H1 (cell line): ENCODE results near the gene EMP2. TPM values are rescaled to one million over a fixed set of nuclear protein-coding genes. Genes with fewer than 3 reads are reported as not detected.

ENCODE experiments used
- BCL11A ChIP-seq, 2 experiments: IDR thresholded peaks; one replicate each; pipeline ENCODE4 v1.6.1; 2011; ENCODE audit warnings: low read depth in 2 of 2, low read length in 2 of 2, mild to moderate bottlenecking in 2 of 2
- CEBPB ChIP-seq: IDR thresholded peaks from 2 replicates; pipeline ENCODE4 v1.6.1; 2012; ENCODE audit warnings: low read depth, low read length
- CHD1 ChIP-seq: IDR thresholded peaks from 2 replicates; pipeline ENCODE4 v1.6.1; 2012; ENCODE audit warnings: low read depth, low read length, improper control_type of control experiment
- CHD2 ChIP-seq: IDR thresholded peaks from 2 replicates; pipeline ENCODE4 v1.6.1; 2012; ENCODE audit warnings: low read length, improper control_type of control experiment
- HDAC2 ChIP-seq, 2 experiments: fragments of 300-600 bp in 1 of 2; sonication (generic) in 1 of 2; IDR thresholded peaks; 2 replicates each; pipeline ENCODE4 v1.6.1; 2011 to 2012; ENCODE audit warnings: low read depth in 2 of 2, low read length in 2 of 2, mild to moderate bottlenecking in 2 of 2, moderate library complexity in 2 of 2, borderline replicate concordance in 1 of 2, inconsistent platforms in 1 of 2
- NANOG ChIP-seq: IDR thresholded peaks from 2 replicates; pipeline ENCODE4 v1.6.1; 2011; ENCODE audit warnings: low read length, low read depth, mild to moderate bottlenecking, inconsistent platforms; ENCODE audit not compliant: insufficient read depth, poor library complexity, severe bottlenecking
- POU5F1 ChIP-seq: IDR thresholded peaks from 2 replicates; pipeline ENCODE4 v1.6.1; 2011; ENCODE audit warnings: low read depth, mild to moderate bottlenecking, low read length, moderate library complexity
- SAP30 ChIP-seq: fragments of 300-600 bp; sonication (generic); IDR thresholded peaks from 2 replicates; pipeline ENCODE4 v1.7.1; 2012; ENCODE audit warnings: low read length, moderate library complexity, mild to moderate bottlenecking, inconsistent platforms; ENCODE audit not compliant: insufficient read depth, insufficient replicate concordance
- polyA plus RNA-seq, 7 experiments: library from polyadenylated mRNA; depleted of rRNA in 3 of 7; stranded (reverse) in 5 of 7; unstranded in 2 of 7; fragments of >200 nt in 5 of 7; fragments of 200-250 nt in 2 of 7; gene quantifications; 1 replicate in 5 of 7; 2 replicates in 1 of 7; 4 replicates in 1 of 7; pipeline versions ENCODE4 v1.2.1 to v1.2.3, GENCODE V29; 2011 to 2013; ENCODE audit warnings: missing spikeins in 2 of 7, mixed read lengths in 2 of 7
- total RNA-seq: library from RNA; stranded (reverse); fragmentation: NEBNext Ultra II Directional; extraction: Animal tissue kit (Norgen Biotek cat#: 25700); gene quantifications from 2 replicates; pipeline ENCODE4 v1.2.1, GENCODE V29; 2021
- TF ChIP-seq, protein P1 (sequence below): fragments of 300-600 bp; sonication (generic); IDR thresholded peaks from 2 replicates; pipeline ENCODE4 v1.7.1; 2012; ENCODE audit warnings: low read length, moderate library complexity, mild to moderate bottlenecking, inconsistent platforms; ENCODE audit not compliant: insufficient replicate concordance

Gene EMP2
- total and polyA plus RNA-seq, 2 of the 8 experiments (the other 6 are each of a cell fraction or from before 2014, with no cell fraction given) = 22.6 to 23.3 TPM

GRCh38 chr16:10601444-10602408, 21.3 kb upstream of the EMP2 start (continued):
- TF ChIP-seq, protein P1, sequence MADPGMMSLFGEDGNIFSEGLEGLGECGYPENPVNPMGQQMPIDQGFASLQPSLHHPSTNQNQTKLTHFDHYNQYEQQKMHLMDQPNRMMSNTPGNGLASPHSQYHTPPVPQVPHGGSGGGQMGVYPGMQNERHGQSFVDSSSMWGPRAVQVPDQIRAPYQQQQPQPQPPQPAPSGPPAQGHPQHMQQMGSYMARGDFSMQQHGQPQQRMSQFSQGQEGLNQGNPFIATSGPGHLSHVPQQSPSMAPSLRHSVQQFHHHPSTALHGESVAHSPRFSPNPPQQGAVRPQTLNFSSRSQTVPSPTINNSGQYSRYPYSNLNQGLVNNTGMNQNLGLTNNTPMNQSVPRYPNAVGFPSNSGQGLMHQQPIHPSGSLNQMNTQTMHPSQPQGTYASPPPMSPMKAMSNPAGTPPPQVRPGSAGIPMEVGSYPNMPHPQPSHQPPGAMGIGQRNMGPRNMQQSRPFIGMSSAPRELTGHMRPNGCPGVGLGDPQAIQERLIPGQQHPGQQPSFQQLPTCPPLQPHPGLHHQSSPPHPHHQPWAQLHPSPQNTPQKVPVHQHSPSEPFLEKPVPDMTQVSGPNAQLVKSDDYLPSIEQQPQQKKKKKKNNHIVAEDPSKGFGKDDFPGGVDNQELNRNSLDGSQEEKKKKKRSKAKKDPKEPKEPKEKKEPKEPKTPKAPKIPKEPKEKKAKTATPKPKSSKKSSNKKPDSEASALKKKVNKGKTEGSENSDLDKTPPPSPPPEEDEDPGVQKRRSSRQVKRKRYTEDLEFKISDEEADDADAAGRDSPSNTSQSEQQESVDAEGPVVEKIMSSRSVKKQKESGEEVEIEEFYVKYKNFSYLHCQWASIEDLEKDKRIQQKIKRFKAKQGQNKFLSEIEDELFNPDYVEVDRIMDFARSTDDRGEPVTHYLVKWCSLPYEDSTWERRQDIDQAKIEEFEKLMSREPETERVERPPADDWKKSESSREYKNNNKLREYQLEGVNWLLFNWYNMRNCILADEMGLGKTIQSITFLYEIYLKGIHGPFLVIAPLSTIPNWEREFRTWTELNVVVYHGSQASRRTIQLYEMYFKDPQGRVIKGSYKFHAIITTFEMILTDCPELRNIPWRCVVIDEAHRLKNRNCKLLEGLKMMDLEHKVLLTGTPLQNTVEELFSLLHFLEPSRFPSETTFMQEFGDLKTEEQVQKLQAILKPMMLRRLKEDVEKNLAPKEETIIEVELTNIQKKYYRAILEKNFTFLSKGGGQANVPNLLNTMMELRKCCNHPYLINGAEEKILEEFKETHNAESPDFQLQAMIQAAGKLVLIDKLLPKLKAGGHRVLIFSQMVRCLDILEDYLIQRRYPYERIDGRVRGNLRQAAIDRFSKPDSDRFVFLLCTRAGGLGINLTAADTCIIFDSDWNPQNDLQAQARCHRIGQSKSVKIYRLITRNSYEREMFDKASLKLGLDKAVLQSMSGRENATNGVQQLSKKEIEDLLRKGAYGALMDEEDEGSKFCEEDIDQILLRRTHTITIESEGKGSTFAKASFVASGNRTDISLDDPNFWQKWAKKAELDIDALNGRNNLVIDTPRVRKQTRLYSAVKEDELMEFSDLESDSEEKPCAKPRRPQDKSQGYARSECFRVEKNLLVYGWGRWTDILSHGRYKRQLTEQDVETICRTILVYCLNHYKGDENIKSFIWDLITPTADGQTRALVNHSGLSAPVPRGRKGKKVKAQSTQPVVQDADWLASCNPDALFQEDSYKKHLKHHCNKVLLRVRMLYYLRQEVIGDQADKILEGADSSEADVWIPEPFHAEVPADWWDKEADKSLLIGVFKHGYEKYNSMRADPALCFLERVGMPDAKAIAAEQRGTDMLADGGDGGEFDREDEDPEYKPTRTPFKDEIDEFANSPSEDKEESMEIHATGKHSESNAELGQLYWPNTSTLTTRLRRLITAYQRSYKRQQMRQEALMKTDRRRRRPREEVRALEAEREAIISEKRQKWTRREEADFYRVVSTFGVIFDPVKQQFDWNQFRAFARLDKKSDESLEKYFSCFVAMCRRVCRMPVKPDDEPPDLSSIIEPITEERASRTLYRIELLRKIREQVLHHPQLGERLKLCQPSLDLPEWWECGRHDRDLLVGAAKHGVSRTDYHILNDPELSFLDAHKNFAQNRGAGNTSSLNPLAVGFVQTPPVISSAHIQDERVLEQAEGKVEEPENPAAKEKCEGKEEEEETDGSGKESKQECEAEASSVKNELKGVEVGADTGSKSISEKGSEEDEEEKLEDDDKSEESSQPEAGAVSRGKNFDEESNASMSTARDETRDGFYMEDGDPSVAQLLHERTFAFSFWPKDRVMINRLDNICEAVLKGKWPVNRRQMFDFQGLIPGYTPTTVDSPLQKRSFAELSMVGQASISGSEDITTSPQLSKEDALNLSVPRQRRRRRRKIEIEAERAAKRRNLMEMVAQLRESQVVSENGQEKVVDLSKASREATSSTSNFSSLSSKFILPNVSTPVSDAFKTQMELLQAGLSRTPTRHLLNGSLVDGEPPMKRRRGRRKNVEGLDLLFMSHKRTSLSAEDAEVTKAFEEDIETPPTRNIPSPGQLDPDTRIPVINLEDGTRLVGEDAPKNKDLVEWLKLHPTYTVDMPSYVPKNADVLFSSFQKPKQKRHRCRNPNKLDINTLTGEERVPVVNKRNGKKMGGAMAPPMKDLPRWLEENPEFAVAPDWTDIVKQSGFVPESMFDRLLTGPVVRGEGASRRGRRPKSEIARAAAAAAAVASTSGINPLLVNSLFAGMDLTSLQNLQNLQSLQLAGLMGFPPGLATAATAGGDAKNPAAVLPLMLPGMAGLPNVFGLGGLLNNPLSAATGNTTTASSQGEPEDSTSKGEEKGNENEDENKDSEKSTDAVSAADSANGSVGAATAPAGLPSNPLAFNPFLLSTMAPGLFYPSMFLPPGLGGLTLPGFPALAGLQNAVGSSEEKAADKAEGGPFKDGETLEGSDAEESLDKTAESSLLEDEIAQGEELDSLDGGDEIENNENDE = no peak
- TF ChIP-seq BCL11A (IDR thresholded peaks at IDR 0.05; ENCODE audit: low read depth in 2 of 2, low read length in 2 of 2) (no peak), POU5F1 (no peak), SAP30 (no peak), CHD2 (no peak), HDAC2 (IDR thresholded peaks at IDR 0.05; ENCODE audit: borderline replicate concordance in 1 of 2, low read depth in 2 of 2, low read length in 2 of 2) (no peak), CHD1 (no peak), NANOG (no peak), CEBPB (no peak)
